ENCODE measurements around the gene MAP2K1.

The MAP2K1 gene

DNA sequence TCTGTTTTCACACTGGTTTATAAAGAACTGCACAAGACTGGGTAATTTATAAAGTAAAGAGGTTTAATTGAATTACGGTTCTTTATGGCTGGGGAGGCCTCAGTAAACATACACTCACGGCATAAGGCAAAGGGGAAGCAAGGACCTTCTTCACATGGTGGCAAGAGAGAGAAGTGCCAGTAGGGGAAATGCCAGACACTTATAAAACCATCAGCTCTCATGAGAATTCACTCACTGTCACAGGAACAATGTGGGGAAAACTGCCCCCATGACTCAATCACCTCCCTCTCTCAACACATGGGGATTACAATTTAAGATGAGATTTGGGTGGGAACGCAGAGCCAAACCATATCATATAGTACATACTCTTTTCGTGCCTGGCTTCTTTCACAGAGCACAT, 42.4 kb downstream of the MAP2K1 start:
- DNase-seq (ENCODE audit: low spot score) = no peak
- TF ChIP-seq, protein P1, sequence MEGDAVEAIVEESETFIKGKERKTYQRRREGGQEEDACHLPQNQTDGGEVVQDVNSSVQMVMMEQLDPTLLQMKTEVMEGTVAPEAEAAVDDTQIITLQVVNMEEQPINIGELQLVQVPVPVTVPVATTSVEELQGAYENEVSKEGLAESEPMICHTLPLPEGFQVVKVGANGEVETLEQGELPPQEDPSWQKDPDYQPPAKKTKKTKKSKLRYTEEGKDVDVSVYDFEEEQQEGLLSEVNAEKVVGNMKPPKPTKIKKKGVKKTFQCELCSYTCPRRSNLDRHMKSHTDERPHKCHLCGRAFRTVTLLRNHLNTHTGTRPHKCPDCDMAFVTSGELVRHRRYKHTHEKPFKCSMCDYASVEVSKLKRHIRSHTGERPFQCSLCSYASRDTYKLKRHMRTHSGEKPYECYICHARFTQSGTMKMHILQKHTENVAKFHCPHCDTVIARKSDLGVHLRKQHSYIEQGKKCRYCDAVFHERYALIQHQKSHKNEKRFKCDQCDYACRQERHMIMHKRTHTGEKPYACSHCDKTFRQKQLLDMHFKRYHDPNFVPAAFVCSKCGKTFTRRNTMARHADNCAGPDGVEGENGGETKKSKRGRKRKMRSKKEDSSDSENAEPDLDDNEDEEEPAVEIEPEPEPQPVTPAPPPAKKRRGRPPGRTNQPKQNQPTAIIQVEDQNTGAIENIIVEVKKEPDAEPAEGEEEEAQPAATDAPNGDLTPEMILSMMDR (IDR thresholded peaks at IDR 0.05; ENCODE audit: extremely low read depth, missing control alignments) = no peak

DNA sequence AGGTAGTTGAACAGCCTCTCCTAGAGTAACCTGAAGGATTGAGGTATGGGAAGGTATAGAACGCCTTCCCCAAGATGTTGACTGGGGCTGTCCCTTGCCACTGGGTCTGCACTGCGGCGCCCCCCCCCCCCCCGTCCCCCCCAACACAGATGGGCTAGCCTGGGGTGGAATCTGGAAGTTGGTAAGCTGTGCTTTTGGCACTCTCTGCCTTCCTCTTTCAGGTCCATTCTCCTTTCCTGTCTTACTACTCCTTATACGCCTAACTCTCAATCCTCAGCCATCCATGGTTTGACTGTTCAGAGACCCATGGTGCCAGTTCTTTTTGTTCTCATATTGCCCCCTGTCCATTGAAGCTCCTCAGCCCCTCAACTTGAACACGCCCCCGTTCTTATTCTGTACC, 42.8 kb downstream of the MAP2K1 start:
- TF ChIP-seq, protein P1 (IDR thresholded peaks at IDR 0.05; ENCODE audit: extremely low read depth, missing control alignments) = no peak
- DNase-seq (ENCODE audit: low spot score) = no peak

DNA sequence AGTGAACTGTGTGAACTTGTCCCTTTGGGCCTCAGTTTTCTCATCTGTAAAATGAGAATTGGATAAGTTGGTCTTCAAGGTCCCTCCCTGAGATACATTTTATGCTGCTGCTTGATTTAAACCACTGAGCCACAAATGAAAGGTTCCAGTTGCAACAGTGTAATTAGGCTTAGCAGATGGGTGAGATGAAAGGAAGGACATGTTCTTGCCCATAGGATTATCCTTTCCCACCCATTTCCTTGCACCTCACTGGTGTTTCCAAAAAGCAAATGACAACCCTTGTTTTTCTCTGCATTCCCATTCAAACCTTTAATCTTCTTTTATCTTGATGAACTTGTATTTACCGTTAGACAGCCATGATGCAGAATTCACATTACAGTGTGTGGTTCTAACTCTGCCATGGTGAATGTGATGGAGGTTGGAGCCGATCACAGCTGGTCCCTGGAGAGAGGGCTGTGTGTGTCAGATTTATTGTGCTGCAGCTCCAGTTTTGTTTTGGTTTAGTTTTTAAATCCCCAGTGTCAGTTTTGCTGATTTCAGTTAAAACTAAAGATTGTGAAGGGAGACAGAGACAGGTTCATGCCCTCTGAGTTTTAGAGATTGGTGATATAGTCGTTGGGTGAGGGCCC, 44.0 kb downstream of the MAP2K1 start:
- TF ChIP-seq, protein P1 (IDR thresholded peaks at IDR 0.05; ENCODE audit: extremely low read depth, missing control alignments) = no peak
- no peak for DNase-seq (ENCODE audit: low spot score)

DNA sequence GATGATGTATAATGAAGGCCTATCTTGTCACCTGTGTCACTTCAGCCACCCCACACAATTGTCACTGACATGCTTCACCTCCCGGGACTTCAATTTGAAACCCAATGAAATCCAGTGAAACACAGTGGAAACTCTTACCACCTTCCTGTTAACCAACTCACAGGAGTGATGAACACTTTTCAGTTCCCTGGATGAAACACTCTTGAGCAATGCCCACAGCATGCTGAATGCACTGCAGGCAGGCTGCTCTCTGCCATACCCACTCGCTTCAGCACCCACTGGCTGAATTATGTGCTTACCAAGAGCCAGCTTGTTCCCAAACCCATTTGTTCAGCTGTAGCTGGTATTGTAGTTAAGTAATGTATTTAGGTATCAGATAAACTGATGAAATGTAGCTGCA, 47.0 kb downstream of the MAP2K1 start:
- no peak for DNase-seq (ENCODE audit: low spot score)
- TF ChIP-seq, protein P1 (IDR thresholded peaks at IDR 0.05; ENCODE audit: extremely low read depth, missing control alignments) = no peak

DNA sequence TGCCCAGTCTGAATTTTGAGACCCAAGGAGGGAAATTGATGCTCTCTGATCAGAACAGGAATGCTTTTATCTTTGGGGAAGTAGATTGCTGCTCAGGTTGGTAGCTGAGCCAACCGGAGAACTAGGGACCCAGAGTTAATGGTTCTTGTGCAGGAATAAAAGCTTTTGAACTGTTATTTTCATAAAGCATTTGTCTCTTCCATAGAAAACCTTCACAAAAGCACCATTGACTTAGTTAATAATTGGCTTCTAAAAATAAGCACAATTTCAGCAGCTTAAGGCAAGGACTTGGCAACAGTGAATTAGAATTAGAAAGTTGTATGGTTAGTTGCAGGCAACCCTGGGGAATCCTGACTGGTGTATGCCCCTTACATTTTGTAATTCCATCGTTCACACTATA, 53.8 kb downstream of the MAP2K1 start:
- DNase-seq (ENCODE audit: low spot score) = no peak
- TF ChIP-seq, protein P1 (IDR thresholded peaks at IDR 0.05; ENCODE audit: extremely low read depth, missing control alignments) = no peak

DNA sequence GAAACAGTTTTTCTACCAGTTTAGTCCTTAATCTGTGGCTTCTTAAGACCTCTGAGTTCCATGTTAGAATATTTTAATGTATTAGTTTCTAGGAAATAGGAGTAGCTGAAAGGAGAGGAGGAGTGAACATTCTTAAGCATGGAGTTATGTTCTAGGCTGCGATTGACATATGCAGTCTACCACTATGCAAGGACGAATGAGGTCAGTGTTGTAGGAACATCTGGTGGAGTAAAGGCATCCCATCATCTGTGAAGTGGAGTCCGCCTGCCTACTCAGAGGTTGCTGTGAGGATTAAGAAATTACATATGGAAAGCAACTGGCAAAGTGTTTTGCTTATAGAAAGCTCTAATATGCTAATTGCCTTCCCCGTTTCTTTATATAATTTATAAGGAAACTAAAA, 65.7 kb downstream of the MAP2K1 start:
- TF ChIP-seq, protein P1 (IDR thresholded peaks at IDR 0.05; ENCODE audit: extremely low read depth, missing control alignments) = no peak
- no peak for DNase-seq (ENCODE audit: low spot score)

DNA sequence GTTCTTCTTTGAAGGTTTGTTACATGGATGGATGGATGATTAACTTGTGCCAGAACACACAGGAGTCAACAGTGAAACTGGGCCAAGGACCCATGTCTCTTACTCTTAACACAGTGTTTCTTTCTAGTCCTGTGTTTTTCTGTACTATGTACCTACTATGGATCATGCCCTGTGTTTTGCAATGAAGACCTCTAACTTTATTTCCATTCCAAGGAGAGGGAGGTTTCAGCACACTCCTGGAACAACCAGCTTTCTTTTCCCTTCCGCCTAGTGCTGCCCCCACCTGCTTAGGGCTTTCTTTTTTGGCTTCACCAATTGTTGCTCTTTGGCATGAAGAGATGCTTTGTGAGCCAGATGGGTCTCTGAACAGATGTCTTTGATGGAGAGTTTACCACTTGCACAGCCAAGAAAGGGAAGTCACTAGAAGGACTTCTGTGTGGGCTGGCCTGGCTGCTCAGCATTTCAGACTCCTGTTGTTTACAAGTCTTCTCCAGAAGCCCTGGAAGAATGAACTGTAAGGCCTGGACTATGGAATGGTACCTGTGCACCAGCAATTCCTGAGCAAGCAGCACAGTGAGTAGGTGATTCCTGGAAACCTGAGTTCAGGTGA, 66.4 kb downstream of the MAP2K1 start:
- TF ChIP-seq, protein P1 (IDR thresholded peaks at IDR 0.05; ENCODE audit: extremely low read depth, missing control alignments) = peak; percentile 2
- DNase-seq (ENCODE audit: low spot score) = no peak

All from GM20000 (cell line).